SHP77 (cell line): ENCODE measurements around the gene SEC16A.

ENCODE experiments used
- DNase-seq, 2 experiments: peaks; one replicate each; lab custom pipeline; 2025; lab: John Stamatoyannopoulos, UW

SEC16A gene

GRCh38 chr9:136517950-136518349 lies 35.1 kb upstream of the SEC16A start:
- DNase-seq = no peak

GRCh38 chr9:136517012-136517743 lies 34.3 kb upstream of the SEC16A start:
- no peak for DNase-seq

GRCh38 chr9:136516191-136516654 lies 33.4 kb upstream of the SEC16A start:
- no peak for DNase-seq

GRCh38 chr9:136515276-136515675 lies 32.4 kb upstream of the SEC16A start:
- DNase-seq = no peak

- no peak for DNase-seq
Observed at GRCh38 chr9:136514022-136514714, 31.3 kb upstream of the SEC16A start.

- no peak for DNase-seq
Observed at GRCh38 chr9:136513191-136513590, 30.4 kb upstream of the SEC16A start.

- no peak for DNase-seq
Observed at GRCh38 chr9:136512651-136513071, 29.8 kb upstream of the SEC16A start.

GRCh38 chr9:136511670-136512592 lies 29.1 kb upstream of the SEC16A start:
- no peak for DNase-seq

- no peak for DNase-seq
Observed at GRCh38 chr9:136511144-136511669, 28.4 kb upstream of the SEC16A start.

GRCh38 chr9:136510561-136510960 lies 27.7 kb upstream of the SEC16A start:
- DNase-seq = no peak

- DNase-seq = no peak
Observed at GRCh38 chr9:136509549-136509948, 26.7 kb upstream of the SEC16A start.

GRCh38 chr9:136508729-136509500 lies 26.1 kb upstream of the SEC16A start:
- DNase-seq = peak in 1 of 2 experiments; percentile 12

- no peak for DNase-seq
Observed at GRCh38 chr9:136507992-136508375, 25.1 kb upstream of the SEC16A start.

- no peak for DNase-seq
Observed at GRCh38 chr9:136507221-136507991, 24.6 kb upstream of the SEC16A start.

GRCh38 chr9:136506425-136506824 lies 23.6 kb upstream of the SEC16A start:
- no peak for DNase-seq

GRCh38 chr9:136505406-136506403 lies 22.9 kb upstream of the SEC16A start:
- DNase-seq = no peak

- no peak for DNase-seq
Observed at GRCh38 chr9:136504512-136505348, 21.9 kb upstream of the SEC16A start.

- no peak for DNase-seq
Observed at GRCh38 chr9:136502940-136503550, 20.2 kb upstream of the SEC16A start.
